ENCODE data around the gene FHAD1. TPM values are rescaled to one million over a fixed set of nuclear protein-coding genes. Genes with fewer than 3 reads are reported as not detected.

Gene FHAD1
- polyA plus RNA-seq, 1 donor = 0.79 TPM

- no peak overlapping the region for H3K27ac ChIP-seq (ENCODE audit: low read length)
- no peaks in the 10 kb centered on the region for H3K27me3 ChIP-seq (ENCODE audit: control insufficient read depth, insufficient read depth, low read length)
- no peak overlapping the region for H3K4me3 ChIP-seq (ENCODE audit: low read length)
- peaks cover 7% of the 10 kb centered on the region for H3K9me3 ChIP-seq (ENCODE audit: control insufficient read depth, low read depth, low read length)
- no peak for DNase-seq
- H3K36me3 ChIP-seq (ENCODE audit: control insufficient read depth, insufficient read depth, low read length) = no peaks in the 10 kb centered on the region
- no CpG with 5 or more reads among the region's 2 CpGs for WGBS (ENCODE audit: insufficient coverage, low lambda C conversion rate)
- H3K4me1 ChIP-seq (ENCODE audit: control insufficient read depth, insufficient read depth, low read length) = no peaks in the 10 kb centered on the region
Measured at GRCh38 chr1:15399710-15400109, 152.7 kb downstream of the FHAD1 start.

- H3K4me1 ChIP-seq (ENCODE audit: control insufficient read depth, insufficient read depth, low read length) = no peaks in the 10 kb centered on the region
- no peak for DNase-seq
- H3K36me3 ChIP-seq (ENCODE audit: control insufficient read depth, insufficient read depth, low read length) = no peaks in the 10 kb centered on the region
- no CpG with 5 or more reads among the region's 3 CpGs for WGBS (ENCODE audit: insufficient coverage, low lambda C conversion rate)
- no peak overlapping the region for H3K27ac ChIP-seq (ENCODE audit: low read length)
- peaks cover 7% of the 10 kb centered on the region for H3K9me3 ChIP-seq (ENCODE audit: control insufficient read depth, low read depth, low read length)
- H3K27me3 ChIP-seq (ENCODE audit: control insufficient read depth, insufficient read depth, low read length) = no peaks in the 10 kb centered on the region
- no peak overlapping the region for H3K4me3 ChIP-seq (ENCODE audit: low read length)
Measured at GRCh38 chr1:15400627-15401026, 153.6 kb downstream of the FHAD1 start.

- Histone ChIP-seq H3K27ac (ENCODE audit: low read length) (no peak overlapping the region), H3K4me3 (ENCODE audit: low read length) (no peak overlapping the region), H3K27me3 (ENCODE audit: control insufficient read depth, insufficient read depth, low read length) (no peaks in the 10 kb centered on the region), H3K9me3 (ENCODE audit: control insufficient read depth, low read depth, low read length) (peaks cover 7% of the 10 kb centered on the region), H3K36me3 (ENCODE audit: control insufficient read depth, insufficient read depth, low read length) (no peaks in the 10 kb centered on the region), H3K4me1 (ENCODE audit: control insufficient read depth, insufficient read depth, low read length) (no peaks in the 10 kb centered on the region)
- WGBS (ENCODE audit: insufficient coverage, low lambda C conversion rate) = no CpG with 5 or more reads among the region's 7 CpGs
- DNase-seq = no peak
Measured at GRCh38 chr1:15401391-15402055, 154.5 kb downstream of the FHAD1 start.

DNA sequence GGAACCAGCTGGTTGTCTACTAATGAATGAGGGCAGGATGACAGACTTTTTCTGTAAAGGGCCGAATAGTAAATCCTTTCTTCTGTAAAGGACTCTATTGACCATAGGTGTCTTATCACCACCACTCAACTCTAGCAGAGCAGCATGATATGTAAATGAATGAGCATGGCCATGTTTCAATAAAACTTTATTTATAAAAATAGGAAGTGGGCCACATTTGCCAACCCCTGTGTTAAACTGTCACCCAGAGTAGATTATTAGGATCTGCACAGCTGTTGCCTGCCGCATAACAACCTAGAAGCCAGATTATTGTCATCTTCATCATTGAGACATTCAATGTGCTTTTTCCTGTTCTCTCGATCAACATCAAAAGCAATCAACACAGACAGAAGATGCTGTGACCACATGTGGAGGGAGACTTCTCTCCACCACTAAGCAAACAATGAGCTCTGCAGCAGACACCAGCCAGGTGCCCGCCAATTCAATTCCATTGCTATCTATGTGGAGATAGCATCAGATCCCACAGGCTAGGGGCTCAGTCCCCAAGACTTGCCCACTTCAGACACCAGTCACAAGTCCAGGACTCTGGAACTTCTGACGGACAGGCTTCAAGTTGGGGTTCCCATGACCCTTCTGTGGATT lies 155.9 kb downstream of the FHAD1 start:
- Histone ChIP-seq H3K27me3 (ENCODE audit: control insufficient read depth, insufficient read depth, low read length) (no peaks in the 10 kb centered on the region), H3K27ac (ENCODE audit: low read length) (no peak overlapping the region), H3K9me3 (ENCODE audit: control insufficient read depth, low read depth, low read length) (peaks cover 7% of the 10 kb centered on the region), H3K4me1 (ENCODE audit: control insufficient read depth, insufficient read depth, low read length) (no peaks in the 10 kb centered on the region), H3K36me3 (ENCODE audit: control insufficient read depth, insufficient read depth, low read length) (no peaks in the 10 kb centered on the region), H3K4me3 (ENCODE audit: low read length) (no peak overlapping the region)
- DNase-seq = no peak
- WGBS (ENCODE audit: insufficient coverage, low lambda C conversion rate) = no CpG with 5 or more reads among the region's 5 CpGs

DNA sequence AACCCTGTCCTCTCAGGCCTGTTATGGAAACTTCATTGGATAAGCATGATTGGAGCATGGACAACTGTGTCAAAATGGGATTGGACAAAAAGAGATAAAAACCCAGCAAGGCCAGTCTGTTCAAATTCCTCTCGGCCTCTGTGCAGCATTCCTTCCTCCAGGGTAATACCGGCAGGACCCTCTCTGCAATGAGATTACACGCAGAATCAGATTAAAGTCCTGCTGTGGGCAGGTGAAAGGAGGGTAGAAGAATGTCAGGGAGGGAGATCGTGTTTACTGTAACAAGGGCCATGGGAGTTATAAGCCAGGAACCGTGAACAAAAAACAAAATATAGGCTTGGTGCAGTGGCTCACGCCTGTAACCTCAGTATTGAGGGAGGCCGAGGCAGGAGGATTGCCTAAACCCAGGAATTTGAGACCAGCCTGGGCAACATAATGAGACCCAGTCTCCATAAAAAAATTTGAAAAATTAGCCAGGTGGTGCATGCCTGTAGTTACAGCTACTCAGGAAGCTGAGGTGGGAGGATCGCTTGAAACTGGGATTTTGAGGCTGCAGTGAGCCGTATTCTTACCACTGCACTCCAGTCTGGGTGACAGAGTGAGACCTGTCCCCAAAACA lies 157.0 kb downstream of the FHAD1 start:
- H3K4me1 ChIP-seq (ENCODE audit: control insufficient read depth, insufficient read depth, low read length) = peaks cover 2% of the 10 kb centered on the region
- no peaks in the 10 kb centered on the region for H3K27me3 ChIP-seq (ENCODE audit: control insufficient read depth, insufficient read depth, low read length)
- H3K36me3 ChIP-seq (ENCODE audit: control insufficient read depth, insufficient read depth, low read length) = no peaks in the 10 kb centered on the region
- WGBS (ENCODE audit: insufficient coverage, low lambda C conversion rate) = no CpG with 5 or more reads among the region's 9 CpGs
- DNase-seq = no peak
- H3K9me3 ChIP-seq (ENCODE audit: control insufficient read depth, low read depth, low read length) = peaks cover 7% of the 10 kb centered on the region
- H3K4me3 ChIP-seq (ENCODE audit: low read length) = no peak overlapping the region
- H3K27ac ChIP-seq (ENCODE audit: low read length) = no peak overlapping the region

GRCh38 chr1:15405106-15405850 lies 158.3 kb downstream of the FHAD1 start:
- Histone ChIP-seq H3K36me3 (ENCODE audit: control insufficient read depth, insufficient read depth, low read length) (no peaks in the 10 kb centered on the region), H3K27me3 (ENCODE audit: control insufficient read depth, insufficient read depth, low read length) (no peaks in the 10 kb centered on the region), H3K27ac (ENCODE audit: low read length) (no peak overlapping the region), H3K9me3 (ENCODE audit: control insufficient read depth, low read depth, low read length) (no peaks in the 10 kb centered on the region), H3K4me1 (ENCODE audit: control insufficient read depth, insufficient read depth, low read length) (peaks cover 5% of the 10 kb centered on the region), H3K4me3 (ENCODE audit: low read length) (no peak overlapping the region)
- no CpG with 5 or more reads among the region's 9 CpGs for WGBS (ENCODE audit: insufficient coverage, low lambda C conversion rate)
- no peak for DNase-seq

- no peak overlapping the region for H3K27ac ChIP-seq (ENCODE audit: low read length)
Measured at GRCh38 chr1:15406614-15407559, 159.9 kb downstream of the FHAD1 start.

GRCh38 chr1:15407580-15407979 lies 160.6 kb downstream of the FHAD1 start:
- no peak overlapping the region for H3K27ac ChIP-seq (ENCODE audit: low read length)
- peaks cover 20% of the 10 kb centered on the region for H3K4me1 ChIP-seq (ENCODE audit: control insufficient read depth, insufficient read depth, low read length)
- no CpG with 5 or more reads among the region's 7 CpGs for WGBS (ENCODE audit: insufficient coverage, low lambda C conversion rate)
- DNase-seq = no peak
- H3K9me3 ChIP-seq (ENCODE audit: control insufficient read depth, low read depth, low read length) = no peaks in the 10 kb centered on the region
- H3K27me3 ChIP-seq (ENCODE audit: control insufficient read depth, insufficient read depth, low read length) = no peaks in the 10 kb centered on the region
- no peaks in the 10 kb centered on the region for H3K36me3 ChIP-seq (ENCODE audit: control insufficient read depth, insufficient read depth, low read length)
- no peak overlapping the region for H3K4me3 ChIP-seq (ENCODE audit: low read length)

More at GRCh38 chr1:15406614-15407559, 159.9 kb downstream of the FHAD1 start:
- 83% methylated on average over 1 of the region's 11 CpGs for WGBS (ENCODE audit: insufficient coverage, low lambda C conversion rate)
- H3K9me3 ChIP-seq (ENCODE audit: control insufficient read depth, low read depth, low read length) = no peaks in the 10 kb centered on the region
- H3K27me3 ChIP-seq (ENCODE audit: control insufficient read depth, insufficient read depth, low read length) = no peaks in the 10 kb centered on the region
- H3K4me3 ChIP-seq (ENCODE audit: low read length) = no peak overlapping the region
- no peak for DNase-seq
- peaks cover 13% of the 10 kb centered on the region for H3K4me1 ChIP-seq (ENCODE audit: control insufficient read depth, insufficient read depth, low read length)
- H3K36me3 ChIP-seq (ENCODE audit: control insufficient read depth, insufficient read depth, low read length) = no peaks in the 10 kb centered on the region

DNA sequence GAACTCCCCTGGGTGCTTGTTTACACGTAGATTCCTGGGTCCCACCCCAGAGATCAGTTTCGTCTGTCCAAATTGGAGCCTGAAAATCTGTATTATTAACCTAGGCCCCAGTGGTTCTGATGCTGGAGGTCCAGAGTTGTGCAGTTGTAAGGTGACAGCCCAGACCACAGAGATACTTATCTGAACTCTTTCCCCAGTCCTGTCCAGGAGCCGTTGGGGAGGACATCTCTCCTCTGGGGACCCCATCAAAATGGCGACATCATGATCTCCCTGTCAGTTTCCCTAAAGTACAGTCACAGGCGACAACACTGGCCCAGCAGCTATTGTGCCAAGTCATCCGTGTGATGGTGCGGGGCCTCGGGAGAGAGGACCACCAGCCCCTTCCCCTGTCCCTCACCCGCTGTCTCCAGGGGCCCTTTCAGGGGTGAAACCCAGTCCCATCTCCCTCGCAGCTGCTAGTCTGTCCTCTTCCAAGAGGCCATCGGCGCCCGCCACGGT lies 161.9 kb downstream of the FHAD1 start:
- DNase-seq = no peak
- Histone ChIP-seq H3K27me3 (ENCODE audit: control insufficient read depth, insufficient read depth, low read length) (no peaks in the 10 kb centered on the region), H3K36me3 (ENCODE audit: control insufficient read depth, insufficient read depth, low read length) (peaks cover 6% of the 10 kb centered on the region), H3K4me1 (ENCODE audit: control insufficient read depth, insufficient read depth, low read length) (peaks cover 22% of the 10 kb centered on the region), H3K9me3 (ENCODE audit: control insufficient read depth, low read depth, low read length) (no peaks in the 10 kb centered on the region), H3K27ac (ENCODE audit: low read length) (peak overlapping the region; percentile 27), H3K4me3 (ENCODE audit: low read length) (peak overlapping the region; percentile 100)
- WGBS (ENCODE audit: insufficient coverage, low lambda C conversion rate) = no CpG with 5 or more reads among the region's 14 CpGs

All from large intestine (tissue), 3 donors.